Lower leg skin (tissue), 4 donors: ENCODE results near the gene OR5I1. TPM values are rescaled to one million over a fixed set of nuclear protein-coding genes. Genes with fewer than 3 reads are reported as not detected.

Experiments used
- DNase-seq, 2 donors: peaks; one replicate each; pipeline ENCODE4 v3.0.0-alpha.2; 2019; ENCODE audit warnings: low spot score in 2 of 2
- H3K4me3 ChIP-seq: fragments of 200-600 bp; sonication (generic); 2 replicates; pipeline ENCODE4 v1.5.1; 2017; ENCODE audit warnings: mild to moderate bottlenecking, low read depth; ENCODE audit not compliant: poor library complexity, severe bottlenecking
- POLR2A ChIP-seq, 2 donors: fragments of 450-650 bp; IDR thresholded peaks; one replicate each; pipeline ENCODE4 v1.6.1; 2016 to 2017; ENCODE audit warnings: antibody characterized with exemption in 2 of 2, mild to moderate bottlenecking in 1 of 2, moderate library complexity in 1 of 2
- WGBS, 2 donors: methylation state at CpG; one replicate each; pipeline ENCODE4 v1.1.5; 2018; 5-methylcytosine and 5-hydroxymethylcytosine counted together
- intact Hi-C: fragments of 100-400 bp; cut with DNase I; formaldehyde crosslinking; loops from one replicate; pipeline ENCODE4 v1.15.0; 2023; ENCODE audit warnings: low total_unique reads
- total RNA-seq, 4 donors: library from RNA; depleted of rRNA; stranded (reverse); fragments of >200 nt; gene quantifications; one replicate each; pipeline ENCODE4 v1.1.0, GENCODE V29; 2016
- TF ChIP-seq, protein P1 (sequence below), 3 donors: fragments of 450-650 bp; IDR thresholded peaks; one replicate each; pipeline ENCODE4 v1.5.1; 2016; ENCODE audit warnings: antibody characterized with exemption in 3 of 3, mild to moderate bottlenecking in 3 of 3, moderate library complexity in 2 of 3

The OR5I1 gene
- not detected for total RNA-seq

DNA sequence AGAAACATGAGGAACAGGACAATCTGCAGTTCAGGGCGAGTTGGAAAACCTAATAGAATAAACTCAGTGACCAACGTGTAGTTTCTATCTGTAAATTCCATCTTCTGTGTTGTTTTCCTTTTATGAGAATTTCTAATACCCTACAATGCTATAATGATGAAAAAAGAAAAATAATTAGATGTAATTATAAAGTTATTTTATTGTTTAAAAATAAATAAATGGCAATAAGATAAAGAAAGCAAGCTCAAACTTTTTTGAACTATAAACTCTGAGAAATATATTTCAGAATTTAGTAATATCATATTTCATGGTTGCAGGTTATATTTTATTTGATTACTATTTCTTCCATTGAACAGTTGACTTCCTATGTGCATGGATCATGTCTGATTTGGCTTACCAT lies at the start of gene OR5I1:
TSS of gene OR5I1 (minus strand) at position 101 of the 400 bp plus-strand sequence. CDS start at position 101, 0 bp downstream.
- WGBS, 2 donors, result 57 to 67% methylated on average over 2 of the region's 2 CpGs
- no peak within 1 kb of the TSS for H3K4me3 ChIP-seq
- no peak for DNase-seq
- TF ChIP-seq POLR2A (IDR thresholded peaks at IDR 0.05), result no peak
- TF ChIP-seq, protein P1, sequence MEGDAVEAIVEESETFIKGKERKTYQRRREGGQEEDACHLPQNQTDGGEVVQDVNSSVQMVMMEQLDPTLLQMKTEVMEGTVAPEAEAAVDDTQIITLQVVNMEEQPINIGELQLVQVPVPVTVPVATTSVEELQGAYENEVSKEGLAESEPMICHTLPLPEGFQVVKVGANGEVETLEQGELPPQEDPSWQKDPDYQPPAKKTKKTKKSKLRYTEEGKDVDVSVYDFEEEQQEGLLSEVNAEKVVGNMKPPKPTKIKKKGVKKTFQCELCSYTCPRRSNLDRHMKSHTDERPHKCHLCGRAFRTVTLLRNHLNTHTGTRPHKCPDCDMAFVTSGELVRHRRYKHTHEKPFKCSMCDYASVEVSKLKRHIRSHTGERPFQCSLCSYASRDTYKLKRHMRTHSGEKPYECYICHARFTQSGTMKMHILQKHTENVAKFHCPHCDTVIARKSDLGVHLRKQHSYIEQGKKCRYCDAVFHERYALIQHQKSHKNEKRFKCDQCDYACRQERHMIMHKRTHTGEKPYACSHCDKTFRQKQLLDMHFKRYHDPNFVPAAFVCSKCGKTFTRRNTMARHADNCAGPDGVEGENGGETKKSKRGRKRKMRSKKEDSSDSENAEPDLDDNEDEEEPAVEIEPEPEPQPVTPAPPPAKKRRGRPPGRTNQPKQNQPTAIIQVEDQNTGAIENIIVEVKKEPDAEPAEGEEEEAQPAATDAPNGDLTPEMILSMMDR (IDR thresholded peaks at IDR 0.05), result no peak
- intact Hi-C loops, result no loop called here

DNA sequence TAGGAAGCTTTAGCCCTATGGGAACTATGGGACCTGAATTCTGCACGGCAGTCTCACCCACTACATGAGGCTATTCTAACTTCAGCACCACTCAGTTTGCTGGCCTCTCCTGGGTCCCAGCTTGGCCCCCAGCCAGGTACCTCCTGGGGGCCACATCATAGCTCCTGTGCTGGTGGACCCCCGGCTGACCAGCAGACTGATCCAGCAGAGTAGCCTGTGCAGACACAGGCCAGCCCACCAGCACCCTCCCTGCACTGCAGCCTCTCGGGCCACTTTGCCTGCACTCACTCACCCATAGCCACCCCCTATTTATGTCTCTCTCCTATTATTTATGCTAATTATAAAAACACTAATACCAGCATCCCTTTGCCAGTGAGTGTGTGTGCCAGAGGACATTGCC lies 34.7 kb upstream of the OR5I1 start:
- 87 to 94% methylated on average over 3 of the region's 3 CpGs for WGBS, 2 donors
- TF ChIP-seq, protein P1 (IDR thresholded peaks at IDR 0.05), result no peak
- no peak for TF ChIP-seq POLR2A (IDR thresholded peaks at IDR 0.05)
- intact Hi-C loops, result no loop called here

DNA sequence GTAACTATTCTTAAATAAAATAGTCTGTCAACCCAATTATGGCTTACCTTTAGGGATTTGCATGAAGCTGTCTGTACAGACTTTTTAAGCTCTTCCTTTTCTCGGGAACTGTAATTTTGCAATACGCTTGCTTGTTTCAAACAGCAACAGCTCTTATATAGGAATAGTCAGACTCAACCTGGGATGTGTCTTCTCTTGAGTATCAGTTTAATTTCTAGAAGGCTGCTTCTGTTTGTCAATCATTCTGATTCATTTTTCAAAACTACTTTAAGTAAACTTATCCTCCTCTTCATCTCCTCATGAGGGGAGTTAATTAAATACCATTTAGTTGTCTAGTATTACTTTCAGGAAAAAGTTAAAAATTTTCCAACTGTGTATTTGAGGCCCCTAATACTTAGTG lies 33.6 kb upstream of the OR5I1 start, which contains the start of gene OR10AG1:
TSS of gene OR10AG1 (minus strand) at position 101 of the 400 bp plus-strand sequence. CDS start at position 63, 38 bp downstream.
- 79 to 81% methylated on average over 2 of the region's 2 CpGs for WGBS, 2 donors
- no peak for DNase-seq
- no peak within 1 kb of the TSS for H3K4me3 ChIP-seq
- TF ChIP-seq, protein P1 (IDR thresholded peaks at IDR 0.05), result no peak
- TF ChIP-seq POLR2A (IDR thresholded peaks at IDR 0.05), result no peak
- intact Hi-C loops, result no loop called here

More for the DNA sequence above, 34.7 kb upstream of the OR5I1 start:
- H3K4me3 ChIP-seq, result no peak overlapping the region
- DNase-seq, result no peak

DNA sequence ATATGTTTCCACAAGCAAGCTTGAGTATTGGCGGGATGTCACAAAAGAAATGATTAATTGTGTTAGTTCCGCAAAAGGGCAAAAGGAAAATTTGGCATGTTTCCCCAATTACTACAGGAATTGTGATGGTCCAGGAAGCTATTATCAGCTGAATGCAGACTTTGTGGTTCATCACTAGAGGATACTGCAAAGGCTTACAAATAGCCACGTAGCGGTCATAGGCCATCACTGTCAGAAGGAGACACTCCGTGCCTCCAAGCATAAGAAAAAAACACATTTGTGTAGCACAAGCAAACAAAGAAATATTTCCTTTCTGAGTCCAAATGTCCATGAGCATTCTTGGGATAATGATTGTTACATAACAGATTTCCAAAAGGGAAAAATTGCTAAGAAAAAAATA lies 31.7 kb upstream of the OR5I1 start:
- DNase-seq, result no peak
- no peak for TF ChIP-seq POLR2A (IDR thresholded peaks at IDR 0.05)
- TF ChIP-seq, protein P1 (IDR thresholded peaks at IDR 0.05), result no peak
- WGBS, 2 donors, result 84 to 85% methylated on average over 5 of the region's 5 CpGs
- intact Hi-C loops, result no loop called here
- H3K4me3 ChIP-seq, result no peak overlapping the region

DNA sequence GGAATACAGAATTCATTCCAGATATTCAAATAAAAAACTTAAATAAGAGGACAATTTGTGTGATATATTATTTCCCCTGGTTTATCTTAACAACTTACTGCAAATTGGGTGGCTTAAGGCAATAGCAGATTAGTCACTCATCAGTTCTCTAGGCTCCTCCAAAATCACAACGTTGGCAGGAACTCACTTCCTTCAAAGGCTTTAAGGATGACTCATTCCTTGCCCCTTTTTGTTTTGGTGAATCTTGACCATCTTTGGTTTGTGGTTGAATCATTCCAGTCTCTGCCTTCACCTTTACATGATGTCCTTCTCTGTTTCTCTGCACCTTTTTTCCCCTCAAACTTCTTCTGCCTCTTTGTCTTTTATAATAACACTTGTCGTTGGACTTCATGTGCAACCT lies 30.2 kb upstream of the OR5I1 start:
- H3K4me3 ChIP-seq, result no peak overlapping the region
- WGBS, 2 donors, result 66 to 69% methylated on average over 2 of the region's 2 CpGs
- DNase-seq, result no peak
- TF ChIP-seq, protein P1 (IDR thresholded peaks at IDR 0.05), result no peak
- TF ChIP-seq POLR2A (IDR thresholded peaks at IDR 0.05), result no peak
- intact Hi-C loops, result no loop called here

DNA sequence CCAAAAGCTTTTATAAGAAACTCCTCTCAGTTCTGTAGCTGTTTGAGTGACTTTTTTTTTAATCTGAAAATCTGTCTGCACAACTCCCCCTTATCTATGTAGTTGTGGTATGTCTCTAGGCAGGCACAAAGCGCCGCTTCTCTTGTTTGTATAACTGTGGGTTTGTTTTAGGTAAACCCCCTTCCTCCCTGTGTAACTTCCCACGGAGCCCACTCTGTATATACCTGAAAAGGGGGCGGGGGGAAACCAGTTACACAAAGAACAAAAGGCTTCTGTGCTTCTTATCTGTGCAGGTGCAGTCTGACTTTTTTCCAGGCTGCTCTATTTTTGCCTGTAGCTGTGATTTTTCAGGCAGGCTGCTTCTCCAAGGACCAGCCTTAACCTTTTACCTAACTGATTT lies 20.3 kb upstream of the OR5I1 start:
- intact Hi-C loops, result no loop called here
- 62 to 81% methylated on average over 4 of the region's 4 CpGs for WGBS, 2 donors
- TF ChIP-seq, protein P1 (IDR thresholded peaks at IDR 0.05), result no peak
- TF ChIP-seq POLR2A (IDR thresholded peaks at IDR 0.05), result no peak
- no peak for DNase-seq
- H3K4me3 ChIP-seq, result no peak overlapping the region
